ENCODE data around the gene ZBP1.
A peak's percentile ranks its signal among the peaks of the same experiment; 100 is the strongest.

Gene ZBP1

DNA sequence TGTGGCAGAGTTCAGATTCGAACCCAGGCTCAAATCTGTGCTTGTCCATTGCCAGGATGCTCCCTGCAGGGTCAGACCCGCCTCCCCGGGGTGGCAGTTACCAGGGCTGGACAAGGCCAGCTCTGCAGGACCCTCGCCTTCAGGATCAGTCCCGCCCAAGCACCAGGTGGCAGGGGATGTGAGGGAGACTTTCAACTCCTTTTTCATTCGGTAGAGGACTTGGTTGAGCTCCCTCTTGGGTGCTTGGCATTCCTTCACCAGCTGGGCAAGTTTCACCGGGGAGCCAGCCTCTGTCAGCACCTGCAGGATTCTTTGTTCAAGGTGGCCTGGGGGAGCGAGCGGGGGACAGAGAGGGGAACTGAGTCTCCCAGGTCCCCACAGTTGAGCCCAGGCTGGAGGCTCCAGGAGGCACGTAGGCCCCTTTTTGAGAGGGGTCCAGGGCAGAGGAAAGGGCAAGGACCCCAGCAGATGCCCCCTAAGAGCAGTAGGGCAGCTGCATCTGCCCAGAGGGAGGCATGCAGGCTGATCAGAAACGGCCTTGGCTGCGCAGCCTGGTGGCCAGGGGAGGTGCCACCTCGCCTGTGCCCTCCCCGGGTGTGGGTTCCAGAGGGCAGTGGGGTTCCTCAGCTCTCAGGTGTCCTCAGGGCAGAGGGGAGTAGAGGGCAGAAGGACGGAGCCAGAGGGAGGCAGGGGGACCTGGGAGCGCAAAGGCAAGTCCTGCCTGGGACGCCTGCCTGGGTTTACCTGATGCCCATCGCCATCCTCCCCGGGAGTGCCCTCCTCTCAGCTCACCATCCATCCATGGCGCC, 3.9 kb downstream of the ZBP1 start:
- no peak for DNase-seq

DNA sequence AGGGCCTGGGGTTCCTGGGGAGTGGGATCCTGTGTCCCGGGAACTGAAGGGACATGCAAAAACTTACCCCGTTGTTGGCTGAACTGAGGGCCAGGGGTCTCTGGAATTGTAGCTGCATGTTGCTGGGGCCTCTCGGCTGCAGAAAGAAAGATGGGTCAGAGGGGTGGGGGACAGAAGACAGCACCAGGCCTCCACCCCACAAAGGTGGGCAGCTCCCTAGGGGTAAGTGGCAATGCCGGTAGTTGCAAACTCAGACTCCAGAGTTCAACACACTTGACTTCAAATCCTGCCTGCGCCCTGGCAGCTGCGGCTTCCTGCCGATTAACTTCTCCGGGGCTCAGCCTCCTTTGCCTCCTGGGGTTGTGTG, 4.8 kb downstream of the ZBP1 start:
- no peak for DNase-seq

DNA sequence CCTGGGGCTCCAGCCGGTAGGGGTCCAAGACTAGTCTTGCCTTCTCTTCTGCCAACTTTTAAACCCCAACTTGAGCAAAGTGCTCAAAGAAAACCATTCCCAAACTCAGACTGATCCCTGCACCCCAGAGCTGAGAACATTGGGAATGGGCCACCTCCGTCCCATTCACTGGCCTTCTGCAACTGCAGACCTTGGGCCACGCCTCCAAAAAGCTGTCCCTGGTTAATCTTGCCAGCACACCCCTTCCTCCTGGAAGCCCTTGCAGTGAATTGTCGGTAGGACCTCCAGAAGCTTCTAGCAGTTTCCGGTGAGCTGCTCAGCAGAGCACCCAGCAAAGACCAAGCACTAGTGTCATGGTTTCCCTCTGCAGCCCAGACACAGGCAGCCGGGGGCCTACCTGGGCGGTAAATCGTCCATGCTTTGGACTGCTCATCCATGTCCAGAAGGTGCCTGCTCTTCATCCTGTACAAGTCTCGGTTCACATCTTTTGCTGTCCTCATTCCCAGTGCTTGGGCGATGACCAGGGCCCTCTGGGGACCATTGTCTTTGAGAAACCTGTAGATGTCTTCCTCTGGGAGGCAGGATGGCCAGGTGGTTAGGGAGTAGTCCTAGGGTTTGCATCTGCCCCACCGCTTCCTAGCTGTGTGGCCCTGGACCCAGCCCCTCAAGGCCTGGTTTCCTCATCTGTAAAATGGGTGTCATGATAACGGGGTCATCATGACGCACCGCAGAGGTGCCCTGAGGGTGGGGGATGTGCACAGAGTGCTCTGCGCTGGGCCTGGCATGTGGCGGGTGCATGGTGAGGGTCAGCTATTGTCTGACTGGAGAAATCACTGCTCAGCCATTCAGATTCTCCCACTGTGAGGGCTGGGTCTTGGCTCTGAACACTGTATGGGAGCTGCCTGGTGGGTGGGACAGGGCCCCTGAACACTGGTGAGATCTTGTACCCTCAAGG, 5.5 kb downstream of the ZBP1 start:
- DNase-seq: no peak

DNA sequence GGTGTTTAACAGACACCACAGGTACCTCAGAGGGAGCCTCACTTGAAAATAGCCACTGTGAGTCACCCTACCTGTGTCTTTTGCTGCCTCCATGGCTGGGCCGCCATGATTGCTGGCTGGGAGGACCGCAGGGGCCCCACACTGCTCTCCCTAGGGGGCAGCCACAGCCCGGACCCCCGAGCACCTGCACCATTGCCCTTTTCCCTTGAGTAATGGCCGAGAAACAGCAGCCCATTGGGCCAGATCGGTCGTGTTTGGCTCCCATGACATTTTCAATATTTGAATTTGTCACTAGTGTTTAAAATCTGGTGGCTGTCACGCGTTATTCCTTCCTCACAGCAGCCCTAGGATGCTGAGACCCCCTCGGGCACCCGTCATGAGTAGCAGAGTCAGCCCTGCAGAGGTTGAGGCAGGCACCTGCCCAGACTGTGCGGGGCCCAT, 6.7 kb downstream of the ZBP1 start:
- DNase-seq: no peak

DNA sequence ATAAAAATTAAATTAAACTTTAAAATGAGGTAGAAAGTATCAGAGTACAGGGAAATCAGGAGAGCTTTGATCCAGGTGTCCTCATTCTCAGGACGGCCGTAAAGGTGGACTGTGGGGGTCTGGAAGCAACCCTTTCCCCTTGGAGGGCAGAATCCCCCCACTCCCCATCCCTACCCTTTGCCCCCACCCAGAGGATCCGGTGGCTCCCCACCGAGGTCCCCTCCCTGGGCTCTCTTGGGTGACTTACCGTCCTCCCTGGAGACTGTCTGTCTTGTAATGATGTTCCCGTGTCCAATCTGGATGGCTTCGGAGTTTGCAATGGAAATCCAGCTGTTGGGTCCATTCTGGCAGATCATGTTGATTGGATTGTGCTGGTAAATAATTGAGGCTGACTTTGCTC, 7.3 kb downstream of the ZBP1 start:
- DNase-seq: no peak

DNA sequence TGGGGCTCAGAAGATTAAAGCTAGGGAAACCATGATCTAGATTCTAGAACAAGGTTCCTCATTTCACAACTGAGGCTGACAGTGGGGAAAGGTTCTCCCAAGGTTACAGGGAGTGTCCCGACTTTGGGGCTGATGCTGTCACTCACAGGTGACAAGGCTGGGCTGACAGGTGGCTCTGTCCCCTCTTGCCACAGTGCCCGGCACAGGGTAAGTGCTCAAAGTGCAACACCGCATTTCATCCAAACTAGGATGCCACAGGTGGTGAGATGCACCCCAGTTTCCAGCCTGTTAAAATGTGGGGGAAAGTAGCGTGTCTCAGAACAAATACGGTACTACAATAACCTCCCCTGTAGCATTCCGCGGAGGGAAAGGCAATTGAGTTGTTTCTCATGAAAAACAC, 7.8 kb downstream of the ZBP1 start:
- DNase-seq: no peak

DNA sequence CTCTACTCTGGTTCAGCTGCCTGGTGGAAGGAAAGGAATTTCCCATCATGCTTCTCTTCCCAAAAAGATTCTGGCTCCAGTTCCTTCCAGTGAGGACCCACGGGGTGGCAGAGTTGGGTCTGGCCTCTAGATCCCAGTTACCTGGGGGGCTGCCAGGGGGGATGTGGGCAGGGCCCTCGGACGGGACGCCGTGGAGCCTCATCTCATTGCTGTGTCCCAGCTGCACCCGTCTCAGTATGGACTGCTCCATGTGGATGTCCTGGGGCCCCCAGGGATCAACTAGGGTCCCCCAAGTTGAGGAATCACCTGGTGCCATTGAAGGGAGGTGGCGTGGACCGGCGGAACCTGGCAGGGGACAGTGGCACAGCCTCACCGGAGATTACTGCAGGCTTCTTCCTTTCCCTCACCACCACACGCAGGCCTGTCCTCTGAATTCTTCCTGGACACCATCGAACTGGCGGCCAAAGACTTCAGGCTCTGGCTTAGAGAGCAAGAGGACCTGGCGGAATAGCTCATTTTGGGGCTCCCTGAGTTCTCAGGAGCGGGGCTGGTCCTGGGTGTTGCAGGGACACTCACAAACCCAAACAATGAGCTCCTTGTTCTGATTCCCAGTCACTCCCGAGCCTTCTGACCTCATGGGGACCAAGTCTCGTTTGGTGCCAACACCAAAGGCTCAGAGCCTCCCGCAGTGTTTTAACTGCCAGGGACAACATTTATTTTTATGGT, 8.5 kb downstream of the ZBP1 start:
- no peak for DNase-seq

DNA sequence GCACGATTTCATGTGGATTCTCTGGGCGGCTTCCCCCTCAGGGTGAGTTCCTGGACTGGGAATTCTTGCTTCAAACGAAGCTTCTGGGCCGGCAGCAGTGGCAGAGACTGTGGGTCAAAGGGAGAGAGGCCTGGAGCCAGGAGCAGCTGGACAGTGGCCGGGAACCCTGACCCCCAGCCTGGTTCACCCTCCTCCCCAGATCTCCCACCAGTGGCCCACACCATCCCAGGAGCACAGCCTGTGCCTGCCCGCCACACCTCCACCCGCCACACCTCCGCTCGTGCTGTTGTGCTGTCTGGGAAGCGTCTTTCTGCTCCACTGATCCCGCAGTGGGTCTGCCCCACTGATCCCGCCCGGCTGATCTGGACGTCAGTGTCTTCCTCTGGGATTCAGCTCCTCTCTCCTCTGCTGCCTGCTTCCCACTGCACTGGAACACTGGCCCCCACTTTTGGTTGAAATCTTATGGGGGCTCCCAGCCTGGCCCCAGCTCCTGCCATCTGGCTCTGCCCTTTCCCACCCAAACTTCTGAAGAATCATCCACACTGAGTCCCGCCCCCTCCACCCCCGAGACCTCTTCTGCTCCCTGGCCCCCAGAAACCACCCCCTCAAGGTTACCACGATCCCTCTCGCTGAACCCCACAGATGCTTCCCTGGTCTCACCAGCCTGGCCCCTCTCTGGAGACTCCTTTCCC, 9.8 kb downstream of the ZBP1 start:
- DNase-seq: no peak

DNA sequence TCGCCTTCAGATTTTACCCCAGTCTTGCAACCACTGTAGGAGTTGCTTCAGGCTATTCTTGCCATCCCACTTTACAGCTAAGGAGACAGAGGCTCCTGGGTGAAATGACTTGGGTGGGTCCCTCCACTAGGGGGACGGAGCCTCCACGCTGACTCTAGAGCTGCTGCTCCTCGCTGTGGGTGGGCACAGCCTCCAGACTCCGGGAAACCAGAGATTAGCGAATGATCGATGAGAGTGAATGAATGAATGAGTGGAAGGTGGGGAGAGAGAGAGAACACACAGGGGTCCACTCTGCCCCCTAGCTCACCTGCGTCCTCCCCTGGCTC, 10.4 kb downstream of the ZBP1 start:
- DNase-seq: no peak

DNA sequence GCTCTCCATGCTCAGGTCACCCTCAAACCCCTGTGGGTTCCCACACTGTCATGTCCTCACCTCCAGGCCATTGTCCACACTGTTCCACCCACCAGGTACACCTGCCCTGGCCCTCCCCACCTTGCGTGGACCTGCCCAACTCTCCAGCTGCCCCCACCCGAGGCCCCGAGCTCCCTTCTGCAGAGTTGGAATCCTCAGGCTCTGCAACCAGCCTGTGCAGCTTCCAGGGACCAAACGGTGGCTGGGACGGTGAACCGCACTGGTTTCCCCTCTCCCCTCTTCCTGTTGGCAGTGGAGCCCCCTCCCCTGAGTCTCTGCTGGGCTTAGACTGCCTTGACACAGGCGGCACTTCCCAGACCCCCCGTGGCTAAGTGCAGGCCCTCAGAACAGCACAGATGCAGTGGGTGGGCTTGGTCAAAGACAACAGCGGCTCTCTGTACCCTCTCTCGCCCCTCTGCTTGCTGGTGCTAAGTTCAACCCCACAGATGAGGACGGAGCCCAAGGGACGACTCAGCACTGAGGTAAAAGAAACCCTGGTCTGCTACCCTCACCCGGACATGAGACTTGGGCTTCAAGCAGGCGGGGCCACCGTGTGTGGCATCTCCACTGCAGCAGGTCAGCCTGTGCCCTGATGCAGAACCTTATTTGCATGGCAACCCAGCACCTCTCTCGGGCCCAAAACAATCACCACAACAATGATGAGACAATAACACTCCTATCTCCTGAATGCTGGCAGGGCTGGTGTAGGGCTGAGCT, 11.0 kb downstream of the ZBP1 start:
- DNase-seq: no peak

DNA sequence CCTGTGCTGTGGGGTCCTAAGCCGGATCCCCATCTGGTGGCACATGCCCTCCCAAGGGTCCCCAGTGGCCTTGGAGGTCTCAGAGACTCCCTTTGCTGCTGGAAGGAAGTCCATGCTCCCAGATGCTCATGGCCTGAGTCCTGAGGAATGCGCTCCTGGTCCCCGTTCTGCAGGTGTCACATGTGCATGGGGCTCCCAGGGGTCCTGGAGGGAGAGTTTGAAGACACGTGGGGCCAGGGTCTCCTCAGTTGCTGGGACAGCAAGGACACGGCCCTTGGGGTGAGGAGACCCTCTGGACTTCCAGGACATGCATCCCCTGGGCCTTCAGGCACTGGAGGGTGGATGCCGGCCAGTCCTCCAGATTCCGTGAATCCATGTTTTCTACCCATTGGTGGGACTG, 11.7 kb downstream of the ZBP1 start:
- no peak for DNase-seq

DNA sequence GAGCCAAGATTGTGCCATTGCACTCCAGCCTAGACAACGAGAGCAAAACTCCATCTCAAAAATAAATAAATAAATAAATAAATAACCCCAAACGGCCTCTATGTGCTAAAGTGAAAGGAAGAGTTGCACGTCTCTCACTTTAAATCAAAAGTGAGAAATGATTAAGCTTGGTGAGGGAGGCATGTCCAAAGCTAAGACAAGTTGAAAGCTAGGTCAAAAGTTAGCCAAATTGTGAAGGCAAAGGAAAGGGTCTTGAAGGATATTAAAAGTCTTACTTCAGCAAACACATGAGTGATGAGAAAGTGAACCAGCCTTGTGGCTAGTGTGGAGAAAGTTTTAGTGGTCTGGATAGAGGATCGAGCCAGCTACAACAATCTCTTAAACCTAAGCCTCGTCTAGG, 14.3 kb downstream of the ZBP1 start:
- no peak for DNase-seq

DNA sequence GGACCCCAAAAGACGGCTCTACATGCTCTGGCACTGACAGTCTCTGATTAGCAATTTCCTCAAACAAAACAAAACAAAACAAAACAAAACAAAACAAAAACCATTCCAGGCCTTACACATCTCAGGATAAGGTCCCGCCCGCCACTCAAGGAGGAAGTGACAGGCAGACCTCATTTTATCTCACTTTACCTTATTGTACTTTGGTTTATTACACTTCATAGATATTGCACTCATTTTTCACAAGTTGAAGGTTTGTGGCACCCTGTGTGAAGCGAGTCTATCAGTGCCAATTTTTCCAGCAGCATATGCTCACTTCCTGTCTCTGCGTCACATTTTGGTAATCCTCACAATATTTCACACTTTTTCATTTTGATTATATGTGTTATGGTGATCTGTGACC, 15.2 kb downstream of the ZBP1 start:
- DNase-seq: no peak

DNA sequence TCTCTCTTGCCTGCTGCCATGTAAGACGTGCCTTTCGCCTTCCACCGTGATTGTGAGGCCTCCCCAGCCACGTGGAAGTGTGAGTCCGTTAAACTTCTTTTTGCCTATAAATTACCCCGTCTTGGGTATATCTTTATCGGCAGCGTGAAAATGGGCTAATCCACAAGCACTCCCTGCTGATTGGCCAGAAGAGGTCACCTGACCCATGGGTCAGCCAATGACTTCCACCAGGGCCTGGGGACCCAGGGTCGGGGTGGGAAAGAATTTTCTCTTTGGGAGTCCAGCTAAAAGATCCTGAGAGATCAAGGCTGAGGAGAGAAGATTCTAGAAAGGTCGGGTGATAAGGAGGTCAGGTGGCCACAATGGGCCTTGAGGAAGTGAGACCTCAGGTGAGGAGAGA, 17.1 kb downstream of the ZBP1 start:
- no peak for DNase-seq

DNA sequence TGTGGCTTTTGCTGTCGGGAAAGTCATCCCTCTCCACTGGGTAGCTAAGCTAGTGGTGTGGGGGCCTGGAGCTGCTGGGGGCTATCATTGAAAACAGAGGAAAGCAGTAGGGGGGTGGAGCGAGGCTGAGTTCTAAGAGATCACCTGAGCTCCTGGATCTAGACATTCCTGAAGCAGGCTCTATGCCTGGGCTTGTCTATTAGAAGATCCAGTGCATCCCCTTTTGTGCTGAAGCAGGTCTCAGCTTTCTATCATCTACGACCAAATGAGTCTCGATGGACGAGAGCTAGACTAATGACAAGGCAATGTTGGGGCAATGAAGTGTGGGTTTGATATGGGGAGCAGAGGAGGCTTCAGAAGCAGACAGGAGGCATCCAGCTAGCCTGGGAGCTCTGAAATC, 18.5 kb downstream of the ZBP1 start:
- DNase-seq: no peak

DNA sequence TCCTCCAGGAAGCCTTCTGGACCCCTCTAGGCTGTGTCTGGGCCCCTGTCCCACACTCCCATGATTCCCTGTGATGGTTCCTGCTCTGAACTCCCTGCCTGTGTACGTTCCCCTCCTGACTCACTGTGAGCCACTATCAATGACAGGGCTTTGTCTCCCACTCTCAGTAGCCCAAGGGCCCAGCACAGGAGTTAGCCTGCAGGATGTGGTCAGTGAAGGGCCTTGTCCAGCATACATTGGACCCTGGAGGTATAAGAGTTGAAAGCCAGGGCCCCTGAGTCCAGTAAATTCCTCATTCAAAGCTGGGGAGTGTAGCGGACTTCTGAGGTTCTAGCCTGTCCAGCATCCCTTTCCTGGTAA, 19.0 kb downstream of the ZBP1 start:
- DNase-seq: no peak

DNA sequence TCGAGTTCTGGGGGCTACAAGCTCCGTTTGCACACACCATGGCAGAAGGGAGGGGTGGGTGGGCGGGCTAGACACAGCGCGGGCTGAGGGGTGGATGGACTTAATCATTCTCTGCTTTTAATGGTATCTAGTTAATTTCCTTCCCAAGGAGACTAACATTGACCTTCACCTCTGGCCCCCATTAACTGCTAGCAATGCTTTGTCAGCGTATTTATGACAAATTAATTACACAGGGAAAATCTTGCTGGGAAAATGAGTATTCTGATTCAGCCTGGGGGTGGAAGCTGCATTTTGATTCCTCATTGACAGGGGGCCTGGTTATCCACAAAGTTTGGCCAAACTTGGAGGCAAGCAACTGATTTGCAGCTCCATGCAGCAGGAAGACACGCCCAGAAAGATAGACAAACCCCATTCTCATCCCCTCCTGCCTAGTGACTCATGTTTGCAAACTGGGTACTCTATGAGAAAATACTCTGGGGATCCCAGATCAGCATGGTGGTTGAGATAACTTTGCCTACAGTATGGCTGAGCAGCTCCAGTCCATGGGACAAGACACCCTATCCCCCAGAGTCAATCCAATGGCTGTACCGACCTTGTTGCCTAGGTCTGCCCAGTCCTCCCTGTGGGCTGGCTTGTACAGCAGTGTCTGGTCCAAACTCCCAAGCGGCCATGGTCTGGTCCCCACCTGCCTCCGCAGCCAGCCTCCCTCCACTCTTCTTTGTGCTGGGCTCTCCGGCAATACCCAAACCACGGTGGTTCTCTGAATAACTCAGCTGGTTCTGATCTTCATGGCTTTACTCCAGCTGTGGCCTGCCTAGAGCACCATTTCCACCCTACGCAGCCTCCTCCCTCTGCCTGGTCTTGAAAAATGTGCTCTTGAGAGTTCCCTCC, 19.7 kb downstream of the ZBP1 start:
- no peak for DNase-seq

DNA sequence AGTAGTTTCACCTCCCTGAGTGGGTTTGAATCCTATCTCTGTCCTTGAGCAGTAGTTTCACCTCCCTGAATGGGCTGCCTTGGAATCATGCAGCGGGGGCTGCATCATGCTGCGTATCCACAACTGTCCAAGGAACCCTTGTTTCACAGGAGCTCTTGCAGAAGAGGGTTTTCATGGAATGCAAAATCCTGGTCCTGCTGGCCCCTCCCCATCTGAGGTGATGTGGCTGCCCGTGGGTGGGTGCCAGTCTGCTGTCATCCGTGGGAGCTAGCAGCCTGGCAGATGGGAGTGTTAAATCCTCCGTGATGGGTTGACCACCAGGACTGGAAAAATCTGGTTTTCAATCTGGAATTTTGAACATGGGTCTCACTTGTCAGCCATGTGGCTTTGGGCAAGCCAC, 21.7 kb downstream of the ZBP1 start:
- DNase-seq: no peak

DNA sequence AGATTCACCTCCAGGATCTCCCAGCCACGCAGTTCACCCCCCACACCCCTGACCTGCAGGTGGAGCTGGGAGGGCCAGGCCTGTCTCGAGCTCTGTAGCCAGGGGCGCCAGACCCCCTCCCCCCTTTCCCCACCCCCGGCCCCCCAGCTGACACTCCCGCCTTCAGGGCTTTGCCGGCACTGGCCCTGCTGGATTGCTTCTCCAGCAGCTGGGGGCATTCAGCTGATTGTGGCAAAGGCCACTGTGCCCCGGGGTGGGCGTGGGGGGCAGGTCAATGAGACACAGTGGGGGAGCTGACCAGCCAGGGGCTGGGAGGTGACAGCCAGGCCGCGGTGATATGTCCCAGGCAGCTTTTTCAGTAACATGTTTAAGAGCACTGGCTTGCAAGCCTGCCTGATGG, 22.2 kb downstream of the ZBP1 start:
- DNase-seq: no peak

DNA sequence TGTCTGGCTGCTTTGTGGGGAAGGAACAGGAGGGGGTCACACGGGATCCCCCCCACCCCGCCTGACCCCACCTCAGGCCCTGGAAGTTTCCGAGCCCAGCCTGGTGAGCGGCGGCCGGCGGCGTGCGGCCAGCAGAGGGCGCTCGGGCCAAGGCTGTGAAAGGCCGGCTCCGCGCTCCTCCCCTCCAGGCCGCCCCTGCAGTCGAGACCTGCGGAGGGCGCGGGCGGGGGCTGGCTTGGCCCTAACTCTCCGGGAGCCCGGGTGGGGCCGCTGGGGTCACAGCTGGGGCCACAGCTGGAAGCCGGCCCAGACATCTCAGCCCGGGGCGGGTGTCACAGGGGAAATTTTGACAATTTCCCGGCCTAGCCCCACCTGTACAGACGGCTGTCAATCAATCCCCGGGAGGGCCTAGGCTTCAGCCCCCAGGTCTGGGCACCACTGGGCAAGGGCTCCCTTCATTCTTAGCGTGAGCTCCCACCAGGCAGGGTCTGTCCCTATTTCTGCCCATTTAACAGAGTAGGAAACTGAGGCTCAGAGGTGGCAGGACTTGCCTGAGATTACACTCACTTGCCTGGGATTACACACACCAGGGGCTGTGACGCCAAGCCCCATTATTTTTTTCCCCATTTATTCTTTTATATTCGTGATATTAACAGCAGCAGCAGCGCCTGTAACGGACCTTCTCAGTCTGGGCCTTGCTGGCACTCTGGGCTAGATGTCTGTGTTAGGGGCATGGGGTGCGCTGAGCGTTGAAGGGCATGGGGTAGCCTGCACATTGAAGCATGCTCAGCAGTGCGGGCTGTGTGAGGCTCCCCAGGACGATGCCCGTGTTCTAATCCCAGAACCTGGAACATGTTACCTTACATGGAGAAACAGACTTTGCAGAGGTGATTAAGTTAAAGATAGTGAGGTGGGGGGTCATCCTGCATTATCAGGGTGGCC, 23.0 kb downstream of the ZBP1 start:
- peak; percentile 36 for DNase-seq

All from NCI-H2029 (cell line).